Cerebellar cortex (tissue), 1 donor: ENCODE results near the gene SLC25A26.

Experiments
- DNase-seq: peaks from one replicate; pipeline ENCODE4 v3.0.0-alpha.2; 2015; ENCODE audit warnings: low spot score

SLC25A26 gene

GRCh38 chr3:66376568-66376967, 155.8 kb downstream of the SLC25A26 start:
- DNase-seq, result no peak

GRCh38 chr3:66377800-66378199, 157.0 kb downstream of the SLC25A26 start:
- DNase-seq, result no peak

GRCh38 chr3:66378256-66378655, 157.5 kb downstream of the SLC25A26 start:
- DNase-seq, result no peak

GRCh38 chr3:66379565-66379964, 158.8 kb downstream of the SLC25A26 start:
- no peak for DNase-seq

- DNase-seq, result no peak
Observed at GRCh38 chr3:66380200-66380932, 159.6 kb downstream of the SLC25A26 start.

- peak; percentile 45 for DNase-seq
Observed at GRCh38 chr3:66381626-66382025, 160.8 kb downstream of the SLC25A26 start.

- no peak for DNase-seq
Observed at GRCh38 chr3:66382142-66382541, 161.3 kb downstream of the SLC25A26 start.

- DNase-seq, result no peak
Observed at GRCh38 chr3:66383023-66383422, 162.2 kb downstream of the SLC25A26 start.

GRCh38 chr3:66383998-66384745, 163.4 kb downstream of the SLC25A26 start:
- DNase-seq, result no peak

GRCh38 chr3:66385066-66385465, 164.3 kb downstream of the SLC25A26 start:
- DNase-seq, result no peak

GRCh38 chr3:66386011-66386924, 165.5 kb downstream of the SLC25A26 start:
- no peak for DNase-seq

GRCh38 chr3:66386925-66387650, 166.3 kb downstream of the SLC25A26 start:
- no peak for DNase-seq

- no peak for DNase-seq
Observed at GRCh38 chr3:66390013-66390412, 169.2 kb downstream of the SLC25A26 start.

- DNase-seq, result no peak
Observed at GRCh38 chr3:66392512-66392911, 171.7 kb downstream of the SLC25A26 start.

GRCh38 chr3:66392966-66393332, 172.1 kb downstream of the SLC25A26 start:
- no peak for DNase-seq

GRCh38 chr3:66393333-66394005, 172.7 kb downstream of the SLC25A26 start:
- no peak for DNase-seq

GRCh38 chr3:66394019-66394752, 173.4 kb downstream of the SLC25A26 start:
- no peak for DNase-seq

GRCh38 chr3:66394753-66395249, 174.0 kb downstream of the SLC25A26 start:
- DNase-seq, result peak; percentile 37

GRCh38 chr3:66395635-66396034, 174.8 kb downstream of the SLC25A26 start:
- DNase-seq, result peak; percentile 54

GRCh38 chr3:66396161-66396760, 175.5 kb downstream of the SLC25A26 start:
- no peak for DNase-seq
